GM12878 (cell line): ENCODE results near the gene NCKAP5. TPM values are rescaled to one million over a fixed set of nuclear protein-coding genes. Genes with fewer than 3 reads are reported as not detected.

Experiments used
- ATAC-seq: fragments of 200-7000 bp; cut with Tn5 transposase; 3 replicates; pipeline ENCODE4 v1.9.1; 2020; ENCODE audit warnings: mild to moderate bottlenecking, moderate library complexity
- BruUV-seq: library from RNA; stranded (reverse); fragments of 400-500 nt; replicated peaks from 2 replicates; lab custom pipeline; 2021; lab: Mats Ljungman, UMichigan
- CTCF ChIA-PET: fragments of 300-600 bp; sonication (Branson Sonifier 250); formaldehyde crosslinking; extraction: SDS; loops from one replicate; lab custom pipeline; 2021; ENCODE audit warnings: inconsistent platforms; lab: Yijun Ruan, JAX
- POLR2A ChIA-PET: fragments of 350-600 bp; formaldehyde crosslinking; extraction: SDS; loops from one replicate; lab custom pipeline; 2021; ENCODE audit warnings: inconsistent platforms; lab: Charles Lee
- RAD21 ChIA-PET: fragments of 300-600 bp; sonication (Branson Sonifier 250); formaldehyde crosslinking; loops from one replicate; lab custom pipeline; 2023; ENCODE audit warnings: antibody characterized with exemption; ENCODE audit not compliant: unreplicated experiment; lab: Charles Lee
- SMC1A ChIA-PET: fragments of 300-600 bp; sonication (Branson Sonifier 250); formaldehyde crosslinking; loops from one replicate; lab custom pipeline; 2023; ENCODE audit not compliant: unreplicated experiment, uncharacterized antibody; lab: Charles Lee
- DNase-seq: peaks from one replicate; pipeline ENCODE4 v3.0.0-alpha.2; 2011; ENCODE audit warnings: low read depth, low spot score
- FAIRE-seq: peaks from 3 replicates; lab custom pipeline; 2011; peaks lifted over from hg19 to GRCh38; lab: Jason Lieb, UNC
- H2AFZ ChIP-seq: 2 replicates; pipeline ENCODE4 v1.6.0; 2011; ENCODE audit warnings: low read depth, low read length, control low read depth; ENCODE audit not compliant: control insufficient read depth
- H3K27ac ChIP-seq: 2 replicates; pipeline ENCODE4 v1.5.1; 2011; ENCODE audit warnings: control low read depth; ENCODE audit not compliant: control insufficient read depth, insufficient read depth
- H3K27me3 ChIP-seq, 2 experiments: replicated peaks in 1 of 2; 2 replicates each; pipeline versions ENCODE4 v1.6.0 to v1.6.1; 2011; ENCODE audit warnings: low read length in 1 of 2; ENCODE audit not compliant: control insufficient read depth in 2 of 2, insufficient read depth in 2 of 2
- H3K36me3 ChIP-seq, 2 experiments: 2 replicates each; pipeline ENCODE4 v1.5.1; 2011; ENCODE audit warnings: low read length in 1 of 2; ENCODE audit not compliant: control insufficient read depth in 2 of 2, insufficient read depth in 2 of 2
- H3K4me1 ChIP-seq: 2 replicates; pipeline ENCODE4 v1.6.1; 2011; ENCODE audit warnings: mild to moderate bottlenecking, low read length, moderate library complexity, mixed read lengths; ENCODE audit not compliant: control insufficient read depth, insufficient read depth
- H3K4me2 ChIP-seq: 2 replicates; pipeline ENCODE4 v1.6.0; 2011; ENCODE audit warnings: control low read depth; ENCODE audit not compliant: control insufficient read depth, insufficient read depth
- H3K4me3 ChIP-seq: fragments of 200-600 bp; sonication (generic); 2 replicates; pipeline ENCODE4 v1.5.1; 2016
- H3K79me2 ChIP-seq: 2 replicates; pipeline ENCODE4 v1.6.0; 2011; ENCODE audit warnings: low read length; ENCODE audit not compliant: control insufficient read depth, insufficient read depth
- H3K9ac ChIP-seq: 2 replicates; pipeline ENCODE4 v1.8.0; 2011; ENCODE audit warnings: low read length, control low read depth, mixed read lengths; ENCODE audit not compliant: control insufficient read depth, insufficient read depth
- H3K9me3 ChIP-seq: replicated peaks from 3 replicates; pipeline ENCODE4 v1.5.1; 2011; ENCODE audit warnings: mild to moderate bottlenecking, low read length; ENCODE audit not compliant: control insufficient read depth, insufficient read depth
- H4K20me1 ChIP-seq: 2 replicates; pipeline ENCODE4 v1.6.0; 2011; ENCODE audit not compliant: control insufficient read depth, insufficient read depth
- FOS ChIP-seq: IDR thresholded peaks from 3 replicates; pipeline ENCODE4 v1.6.1; 2011; ENCODE audit warnings: borderline replicate concordance; ENCODE audit not compliant: insufficient read length; ENCODE audit errors: extremely low read depth
- FOXK2 ChIP-seq: fragments of 450-650 bp; IDR thresholded peaks from 2 replicates; pipeline ENCODE4 v1.6.1; 2017; ENCODE audit warnings: mild to moderate bottlenecking, moderate library complexity
- KLF5 ChIP-seq: fragments of 450-650 bp; IDR thresholded peaks from 2 replicates; pipeline ENCODE4 v1.6.1; 2014; ENCODE audit warnings: mild to moderate bottlenecking; ENCODE audit not compliant: partially characterized antibody
- MEF2A ChIP-seq: IDR thresholded peaks from 2 replicates; pipeline ENCODE4 v1.6.1; 2011; ENCODE audit warnings: low read depth, mild to moderate bottlenecking, low read length, moderate library complexity; ENCODE audit not compliant: insufficient read depth
- MYB ChIP-seq: fragments of 150-350 bp; IDR thresholded peaks from 2 replicates; pipeline ENCODE4 v1.6.1; 2014; ENCODE audit warnings: mild to moderate bottlenecking, low read depth, low read length, borderline replicate concordance
- PAX5 ChIP-seq: IDR thresholded peaks from 2 replicates; pipeline ENCODE4 v1.6.1; 2011; ENCODE audit warnings: low read depth, low read length, borderline replicate concordance
- PAX8 ChIP-seq: fragments of 450-650 bp; IDR thresholded peaks from 2 replicates; pipeline ENCODE4 v1.6.1; 2017; ENCODE audit warnings: mild to moderate bottlenecking, moderate library complexity
- RCOR1 ChIP-seq: conservative IDR thresholded peaks from 2 replicates; pipeline ENCODE4 v1.6.1; 2012; ENCODE audit warnings: low read depth, low read length, improper control_type of control experiment
- SRF ChIP-seq, 2 experiments: IDR thresholded peaks; 2 replicates each; pipeline ENCODE4 v1.6.1; 2011; ENCODE audit warnings: low read depth in 2 of 2, low read length in 2 of 2, mild to moderate bottlenecking in 1 of 2, moderate library complexity in 1 of 2
- USF2 ChIP-seq: IDR thresholded peaks from 2 replicates; pipeline ENCODE4 v1.6.1; 2011; ENCODE audit warnings: low read depth, low read length, improper control_type of control experiment, borderline replicate concordance
- YBX1 ChIP-seq: fragments of 450-650 bp; IDR thresholded peaks from 2 replicates; pipeline ENCODE4 v1.6.1; 2016; ENCODE audit warnings: antibody characterized with exemption
- ZNF687 ChIP-seq: fragments of 450-650 bp; IDR thresholded peaks from 2 replicates; pipeline ENCODE4 v1.6.1; 2017; ENCODE audit warnings: mild to moderate bottlenecking, moderate library complexity
- WGBS: methylation state at CpG from one replicate; pipeline ENCODE4 v1.1.6; 2016; ENCODE audit warnings: low lambda C conversion rate; ENCODE audit not compliant: insufficient replicate concordance, insufficient coverage; ENCODE audit errors: missing lambda C conversion rate; 5-methylcytosine and 5-hydroxymethylcytosine counted together
- in situ Hi-C: fragments of 300-500 bp; cut with MboI; formaldehyde crosslinking; loops from 9 replicates; pipeline ENCODE4 v1.14.3; 2018; ENCODE audit warnings: mixed read lengths
- intact Hi-C: fragments of 100-400 bp; cut with micrococcal nuclease; formaldehyde crosslinking; loops from one replicate; pipeline ENCODE4 v1.14.2; 2022; ENCODE audit not compliant: unreplicated experiment
- polyA plus RNA-seq, 11 experiments: library from polyadenylated mRNA; depleted of rRNA in 4 of 11; unstranded in 6 of 11; stranded (reverse) in 5 of 11; fragments of >200 nt; fragmentation: Nextera tagmentation in 4 of 11; fragmentation: Illumina TruSeq in 1 of 11; extraction: Ambion mirVana in 4 of 11; extraction: Trizol in 1 of 11; gene quantifications; 1 replicate in 1 of 11; 2 replicates in 10 of 11; pipeline versions ENCODE4 v1.2.1 to v1.2.3, GENCODE V29; 2011 to 2016; ENCODE audit warnings: inconsistent platforms in 2 of 11, missing spikeins in 2 of 11, low read depth in 1 of 11
- total RNA-seq, 4 experiments: library from RNA; depleted of rRNA in 3 of 4; stranded (reverse); fragments of >200 nt in 3 of 4; fragmentation: Illumina TruSeq in 1 of 4; extraction: Trizol in 1 of 4; gene quantifications; 2 replicates each; pipeline versions ENCODE4 v1.2.1 to v1.2.3, GENCODE V29; 2013 to 2021
- TF ChIP-seq, protein P1 (sequence below): fragments of 450-650 bp; IDR thresholded peaks from 2 replicates; pipeline ENCODE4 v1.6.1; 2017; ENCODE audit warnings: mild to moderate bottlenecking, low read depth, inconsistent platforms; ENCODE audit not compliant: poor library complexity, severe bottlenecking

NCKAP5 gene
- total and polyA plus RNA-seq, 10 of the 15 experiments (the other 5 are each of a cell fraction or from before 2014, with no cell fraction given): 0.06 to 0.44 (median 0.16) TPM

DNA sequence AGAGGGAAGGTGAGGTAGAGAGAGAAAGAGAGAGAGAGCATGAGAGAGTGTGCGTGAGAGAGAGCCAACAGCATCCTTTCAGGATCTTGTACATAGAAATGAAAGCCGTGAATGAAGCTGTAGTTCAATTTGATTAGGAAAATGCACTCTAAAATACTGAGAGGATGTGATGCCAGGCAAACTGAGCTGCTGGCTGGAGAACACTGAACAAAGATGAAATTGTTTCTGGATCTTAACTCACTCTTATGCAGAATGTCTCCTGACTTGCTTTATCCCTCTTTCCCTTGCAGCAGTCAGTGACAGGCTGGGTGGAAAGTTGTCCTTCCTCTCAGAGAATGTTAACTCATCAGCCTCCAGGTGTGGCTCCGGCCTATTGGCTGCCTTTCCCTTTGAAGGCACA, 908.9 kb downstream of the NCKAP5 start (continued):
- TF ChIP-seq MYB (no peak), FOS (no peak), SRF (IDR thresholded peaks at IDR 0.05; ENCODE audit: low read depth in 2 of 2, low read length in 2 of 2) (no peak), PAX8 (no peak)
- TF ChIP-seq, protein P1, sequence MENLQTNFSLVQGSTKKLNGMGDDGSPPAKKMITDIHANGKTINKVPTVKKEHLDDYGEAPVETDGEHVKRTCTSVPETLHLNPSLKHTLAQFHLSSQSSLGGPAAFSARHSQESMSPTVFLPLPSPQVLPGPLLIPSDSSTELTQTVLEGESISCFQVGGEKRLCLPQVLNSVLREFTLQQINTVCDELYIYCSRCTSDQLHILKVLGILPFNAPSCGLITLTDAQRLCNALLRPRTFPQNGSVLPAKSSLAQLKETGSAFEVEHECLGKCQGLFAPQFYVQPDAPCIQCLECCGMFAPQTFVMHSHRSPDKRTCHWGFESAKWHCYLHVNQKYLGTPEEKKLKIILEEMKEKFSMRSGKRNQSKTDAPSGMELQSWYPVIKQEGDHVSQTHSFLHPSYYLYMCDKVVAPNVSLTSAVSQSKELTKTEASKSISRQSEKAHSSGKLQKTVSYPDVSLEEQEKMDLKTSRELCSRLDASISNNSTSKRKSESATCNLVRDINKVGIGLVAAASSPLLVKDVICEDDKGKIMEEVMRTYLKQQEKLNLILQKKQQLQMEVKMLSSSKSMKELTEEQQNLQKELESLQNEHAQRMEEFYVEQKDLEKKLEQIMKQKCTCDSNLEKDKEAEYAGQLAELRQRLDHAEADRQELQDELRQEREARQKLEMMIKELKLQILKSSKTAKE: no peak
- TF ChIP-seq, all 136 proteins: peak for 0

GRCh38 chr2:132656266-132656975, 911.8 kb downstream of the NCKAP5 start:
- WGBS: 6% methylated on average over 7 of the region's 7 CpGs

More at GRCh38 chr2:132656266-132656975, 911.8 kb downstream of the NCKAP5 start:
- TF ChIP-seq ZNF687 (no peak), KLF5 (no peak), FOXK2 (no peak), MEF2A (no peak), RCOR1 (no peak), PAX5 (no peak), YBX1 (no peak), USF2 (no peak)
- ChIA-PET POLR2A (no interaction called here), CTCF (interaction anchor here (0.8 kb wide), 1 partner anchor 10 kb away, joined by 3 read pairs; no protein-coding TSS in a partner anchor), SMC1A (no interaction called here), RAD21 (no interaction called here)
- Histone ChIP-seq H3K9me3 (no peaks in the 10 kb centered on the region), H3K4me3 (no peak overlapping the region), H3K79me2 (no peaks in the 10 kb centered on the region), H2AFZ (no peak overlapping the region), H3K36me3 (no peaks in the 10 kb centered on the region), H4K20me1 (no peaks in the 10 kb centered on the region), H3K27me3 (no peaks in the 10 kb centered on the region; a peak in 1 of 4 replicates), H3K4me1 (no peaks in the 10 kb centered on the region), H3K4me2 (no peak overlapping the region), H3K27ac (no peak overlapping the region), H3K9ac (no peak overlapping the region)
- DNase-seq (no peak), ATAC-seq (no peak), FAIRE-seq (no peak)
- intact Hi-C loops (no loop called here), in situ Hi-C loops (no loop called here)
- no TSS peak for BruUV-seq
